ENCODE results near the gene LOXL3. TPM values are rescaled to one million over a fixed set of nuclear protein-coding genes. Genes with fewer than 3 reads are reported as not detected.

Gene LOXL3, protein sequence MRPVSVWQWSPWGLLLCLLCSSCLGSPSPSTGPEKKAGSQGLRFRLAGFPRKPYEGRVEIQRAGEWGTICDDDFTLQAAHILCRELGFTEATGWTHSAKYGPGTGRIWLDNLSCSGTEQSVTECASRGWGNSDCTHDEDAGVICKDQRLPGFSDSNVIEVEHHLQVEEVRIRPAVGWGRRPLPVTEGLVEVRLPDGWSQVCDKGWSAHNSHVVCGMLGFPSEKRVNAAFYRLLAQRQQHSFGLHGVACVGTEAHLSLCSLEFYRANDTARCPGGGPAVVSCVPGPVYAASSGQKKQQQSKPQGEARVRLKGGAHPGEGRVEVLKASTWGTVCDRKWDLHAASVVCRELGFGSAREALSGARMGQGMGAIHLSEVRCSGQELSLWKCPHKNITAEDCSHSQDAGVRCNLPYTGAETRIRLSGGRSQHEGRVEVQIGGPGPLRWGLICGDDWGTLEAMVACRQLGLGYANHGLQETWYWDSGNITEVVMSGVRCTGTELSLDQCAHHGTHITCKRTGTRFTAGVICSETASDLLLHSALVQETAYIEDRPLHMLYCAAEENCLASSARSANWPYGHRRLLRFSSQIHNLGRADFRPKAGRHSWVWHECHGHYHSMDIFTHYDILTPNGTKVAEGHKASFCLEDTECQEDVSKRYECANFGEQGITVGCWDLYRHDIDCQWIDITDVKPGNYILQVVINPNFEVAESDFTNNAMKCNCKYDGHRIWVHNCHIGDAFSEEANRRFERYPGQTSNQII
- total RNA-seq (2022; extraction: Qiagen RNA extraction; ENCODE audit: low read depth) = 0.27 to 1.1 TPM (median 0.58 TPM) in 5 replicates

DNA sequence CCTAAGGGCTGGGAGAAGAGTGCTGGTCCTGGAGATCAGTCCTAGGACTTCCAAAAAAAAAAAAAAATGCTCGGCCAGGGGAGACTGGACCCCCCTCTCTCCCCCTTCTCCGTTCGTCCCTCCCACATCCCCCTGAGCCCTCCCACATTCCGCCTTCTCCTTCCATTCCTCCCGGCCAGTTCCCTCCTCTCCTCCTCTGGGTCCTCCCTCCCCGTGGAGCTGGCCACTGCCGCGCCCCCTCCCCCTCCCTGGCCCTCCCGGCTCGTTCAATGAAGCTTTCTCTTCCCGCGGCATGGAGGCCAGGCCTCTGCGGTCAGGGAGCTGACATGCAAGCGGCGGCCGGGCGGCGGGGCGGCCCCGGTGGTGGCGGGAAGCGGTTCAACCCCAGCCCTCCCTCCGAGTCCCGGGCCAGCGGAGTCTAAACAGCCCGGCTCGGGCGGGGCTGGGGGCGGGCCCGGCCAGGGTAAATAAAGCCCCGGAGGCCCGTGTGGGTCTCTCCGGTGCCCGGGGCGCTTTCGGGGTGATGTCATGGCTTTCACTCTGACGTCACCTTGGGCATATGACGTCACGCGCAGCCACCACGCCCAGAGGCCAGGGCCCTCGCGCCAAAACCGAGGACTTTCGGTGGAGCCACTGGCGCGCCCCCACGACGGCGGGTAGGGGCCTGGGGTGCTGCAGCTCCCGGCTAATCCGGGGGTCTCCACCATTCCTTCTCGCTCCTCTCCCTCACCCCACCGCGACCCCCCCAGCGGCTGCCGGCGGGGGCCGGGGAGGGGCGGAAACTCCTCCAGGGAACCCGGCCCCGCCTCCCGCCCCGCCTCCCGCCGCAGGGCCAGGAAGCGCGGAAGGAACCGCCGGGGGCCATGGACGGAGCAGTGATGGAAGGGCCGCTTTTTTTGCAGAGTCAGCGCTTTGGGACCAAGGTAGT lies at the start of gene LOXL3, which contains the start of gene DOK1:
Gene LOXL3 (minus strand): TSS at position 51 of the 928 bp plus-strand sequence. CDS start 1,308 bp downstream, outside the sequence.
Gene DOK1 (plus strand): TSS at position 829 of the 928 bp plus-strand sequence. CDS start 35 bp downstream, at position 864.

DNA sequence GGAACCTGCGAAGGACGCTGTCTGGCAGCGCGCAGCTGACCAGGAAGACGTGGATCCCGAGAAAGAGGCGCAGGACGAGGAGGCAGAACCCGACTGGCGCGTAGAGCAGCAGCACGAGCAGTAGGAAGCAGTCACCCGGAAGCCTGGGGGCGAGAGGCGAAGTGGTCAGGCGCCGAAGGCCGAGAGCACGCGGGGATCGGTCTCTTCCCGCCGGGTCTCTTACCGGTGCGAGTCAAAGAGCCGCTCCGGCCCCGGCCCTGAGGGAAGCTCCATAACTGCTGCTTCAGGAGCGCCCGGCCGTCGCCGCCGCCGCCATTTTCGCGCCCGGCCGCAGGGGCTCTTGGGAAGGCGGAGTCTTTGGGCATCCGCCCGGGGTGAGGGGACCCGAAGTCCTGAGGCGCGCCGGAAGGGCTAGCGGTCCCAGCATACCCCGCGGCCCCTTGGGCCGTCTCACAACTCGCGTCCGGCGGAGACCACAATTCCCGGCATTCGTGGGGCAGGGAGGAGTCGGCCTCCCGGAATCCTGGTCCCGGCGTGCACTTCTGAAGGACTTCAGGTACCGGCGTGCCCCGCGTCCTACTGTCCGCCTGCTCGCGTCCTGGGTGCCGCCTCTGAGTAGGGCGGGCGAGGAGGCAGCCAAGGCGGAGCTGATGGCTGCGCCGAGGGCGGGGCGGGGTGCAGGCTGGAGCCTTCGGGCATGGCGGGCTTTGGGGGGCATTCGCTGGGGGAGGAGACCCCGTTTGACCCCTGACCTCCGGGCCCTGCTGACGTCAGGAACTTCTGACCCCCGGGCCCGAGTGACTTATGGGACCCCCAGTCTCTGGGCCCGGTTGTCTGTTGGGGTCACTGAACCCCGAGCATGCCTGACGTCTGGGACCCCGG lies 24.1 kb downstream of the LOXL3 start, which contains the start of the genes AUP1 and HTRA2:
Gene AUP1 (minus strand): TSS at position 350 of the 882 bp plus-strand sequence. CDS start 77 bp downstream, at position 273.
Gene HTRA2 (plus strand): TSS at position 577 of the 882 bp plus-strand sequence. CDS start 74 bp downstream, at position 651.

DNA sequence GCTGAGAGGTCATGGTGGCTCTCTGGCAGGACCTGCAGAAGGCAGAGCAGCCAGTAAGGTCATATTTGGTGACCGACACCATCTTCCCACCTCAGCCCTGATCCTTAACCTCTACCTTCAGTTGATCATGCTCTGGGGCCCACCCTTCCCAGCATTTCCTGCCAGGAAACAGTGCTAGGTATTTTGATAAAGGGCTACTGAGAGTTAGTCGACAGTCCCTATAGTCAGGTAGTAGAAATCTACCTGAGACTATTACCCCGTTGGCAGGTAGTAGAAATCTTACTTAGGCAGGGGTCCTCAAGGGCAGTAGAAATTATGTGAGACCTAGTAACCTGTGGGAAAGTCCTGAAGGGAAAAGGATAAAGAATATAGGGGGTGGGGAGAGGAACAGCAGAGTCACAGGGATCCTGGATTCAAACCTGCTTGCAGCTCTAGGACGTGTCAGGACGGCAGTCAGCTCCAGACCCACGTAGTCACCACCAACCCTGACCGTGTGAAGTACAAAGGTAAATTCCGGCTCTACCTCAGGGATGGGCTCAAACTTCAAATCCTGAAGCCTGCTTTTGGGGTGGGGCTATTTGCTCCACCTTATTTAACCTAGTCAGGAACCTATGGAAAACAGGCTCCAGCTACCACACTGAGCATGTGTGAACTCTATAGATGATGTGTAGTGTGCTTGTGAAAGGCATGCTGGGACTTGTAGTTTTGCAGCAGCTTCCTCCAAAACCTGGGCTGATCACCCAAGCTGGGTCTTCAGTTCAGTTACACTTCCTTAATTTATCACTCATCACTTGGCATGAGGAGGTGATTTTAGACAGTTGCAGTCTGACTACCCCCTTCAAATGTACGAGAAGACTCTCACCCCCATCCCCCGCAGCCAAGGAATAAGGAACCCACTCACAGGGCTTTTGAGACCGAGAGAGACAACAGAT lies 27.8 kb downstream of the LOXL3 start, which contains the start of gene DQX1:
Gene DQX1 (minus strand): TSS at position 515 of the 932 bp plus-strand sequence. CDS start 502 bp downstream, at position 13.

DNA sequence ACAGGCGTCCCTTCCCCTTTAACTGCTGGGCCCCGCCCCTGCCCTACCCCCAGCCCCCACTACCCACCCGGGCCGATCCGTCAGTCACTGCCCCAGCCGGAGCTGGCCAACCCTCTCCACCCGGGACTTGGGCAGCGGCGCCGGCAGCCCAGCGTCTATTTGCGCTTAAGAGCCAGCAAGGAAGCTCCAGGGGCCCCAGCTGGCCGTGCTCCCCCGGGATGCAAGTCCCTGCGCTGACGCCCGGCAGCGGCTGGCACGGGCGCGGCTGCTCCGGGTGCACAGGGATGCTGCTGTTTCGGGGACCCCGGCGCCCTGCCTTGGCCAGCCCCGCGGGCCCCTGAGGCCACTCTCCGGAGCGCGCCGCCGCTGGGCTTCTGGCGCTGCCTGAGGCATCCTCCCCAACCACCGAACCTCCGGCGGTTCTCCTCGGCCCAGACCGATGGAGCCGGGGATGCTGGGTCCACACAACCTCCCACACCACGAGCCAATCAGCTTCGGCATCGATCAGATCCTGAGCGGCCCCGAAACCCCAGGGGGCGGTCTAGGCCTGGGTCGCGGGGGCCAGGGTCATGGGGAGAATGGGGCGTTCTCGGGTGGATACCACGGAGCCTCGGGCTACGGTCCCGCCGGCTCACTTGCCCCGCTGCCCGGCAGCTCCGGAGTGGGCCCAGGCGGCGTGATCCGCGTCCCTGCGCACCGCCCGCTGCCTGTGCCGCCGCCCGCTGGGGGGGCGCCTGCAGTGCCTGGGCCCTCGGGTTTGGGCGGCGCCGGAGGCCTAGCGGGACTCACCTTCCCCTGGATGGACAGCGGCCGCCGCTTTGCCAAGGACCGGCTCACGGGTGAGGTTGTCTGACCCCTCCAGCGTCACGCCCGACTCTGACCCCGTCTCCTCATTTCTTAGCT lies 39.1 kb downstream of the LOXL3 start, which contains the start of gene TLX2:
Gene TLX2 (plus strand): TSS at position 83 of the 903 bp plus-strand sequence. CDS start 357 bp downstream, at position 440.

DNA sequence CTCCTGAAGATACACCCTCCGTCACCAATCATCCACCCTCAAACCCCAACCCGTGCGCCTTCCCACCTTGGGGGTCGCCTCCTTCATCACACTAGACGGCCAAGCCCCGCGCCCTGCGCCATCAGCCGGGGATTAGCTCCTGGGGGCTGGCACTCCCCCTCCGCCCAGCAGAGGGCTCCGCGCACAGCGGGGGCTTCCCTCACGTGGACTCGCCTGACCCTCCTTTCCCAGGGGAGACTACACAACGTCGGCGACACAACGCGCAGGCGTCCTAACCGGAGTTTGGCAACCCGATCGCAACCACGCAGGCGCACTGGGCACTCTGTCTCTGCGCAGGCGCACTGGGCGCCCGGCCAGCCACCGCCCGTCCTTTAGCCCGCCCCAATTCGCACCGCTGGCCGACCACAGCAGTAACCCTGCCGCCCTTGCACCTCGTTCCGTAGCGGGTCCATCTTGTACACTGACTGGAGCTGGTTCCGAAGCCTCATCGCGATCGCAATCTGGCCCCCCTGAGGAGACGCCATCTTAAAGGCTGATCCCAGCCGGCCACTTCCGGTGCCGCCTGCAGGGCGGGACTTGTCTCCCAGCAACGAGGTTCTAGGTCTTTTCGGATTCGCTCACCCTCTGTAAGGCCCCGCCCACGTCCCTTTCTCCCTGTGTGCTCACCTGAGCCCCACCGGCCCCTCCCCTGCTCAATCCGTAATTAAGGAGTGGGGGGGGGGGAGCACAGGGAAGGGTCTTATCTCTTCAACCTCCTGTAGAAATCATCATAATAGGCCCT lies 46.4 kb downstream of the LOXL3 start, which contains the start of gene PCGF1:
Gene PCGF1 (minus strand): TSS at position 551 of the 781 bp plus-strand sequence. CDS start 27 bp downstream, at position 524.

DNA sequence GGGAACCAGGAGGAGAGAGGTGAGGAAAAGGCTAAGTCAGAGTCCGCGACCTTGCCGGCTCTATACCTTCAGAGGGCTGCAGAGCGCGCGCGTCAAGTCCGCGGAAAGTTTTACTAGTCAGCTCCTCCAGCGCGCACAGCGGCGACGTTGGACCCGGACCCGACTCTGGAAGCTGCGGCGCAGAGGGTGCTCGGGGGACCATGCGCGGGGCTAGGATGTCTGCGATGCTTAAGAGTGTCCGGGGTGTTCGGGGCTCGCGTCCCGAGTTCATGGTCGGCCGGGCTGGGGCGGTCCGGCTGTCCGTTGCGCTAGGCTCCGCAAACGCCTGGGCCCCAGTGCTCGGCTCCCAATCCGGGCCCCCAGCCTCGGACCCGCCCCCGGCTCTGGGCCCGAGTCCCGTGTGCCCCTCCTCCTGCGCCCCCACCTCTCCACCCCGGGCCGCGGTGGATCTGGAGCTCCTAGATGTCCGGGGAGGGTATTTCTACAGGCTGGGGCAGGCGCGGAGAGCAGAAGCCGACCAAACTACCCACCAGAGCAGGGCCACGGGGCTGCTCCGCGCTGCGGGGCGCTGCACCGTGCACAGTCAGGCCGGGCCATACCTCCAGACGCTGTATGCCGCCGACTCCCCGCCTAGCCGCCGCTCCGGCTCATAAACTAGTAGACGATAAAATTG lies 54.3 kb downstream of the LOXL3 start, which contains the start of gene LBX2:
Gene LBX2 (minus strand): TSS at position 337 of the 673 bp plus-strand sequence. CDS start 66 bp downstream, at position 271.

DNA sequence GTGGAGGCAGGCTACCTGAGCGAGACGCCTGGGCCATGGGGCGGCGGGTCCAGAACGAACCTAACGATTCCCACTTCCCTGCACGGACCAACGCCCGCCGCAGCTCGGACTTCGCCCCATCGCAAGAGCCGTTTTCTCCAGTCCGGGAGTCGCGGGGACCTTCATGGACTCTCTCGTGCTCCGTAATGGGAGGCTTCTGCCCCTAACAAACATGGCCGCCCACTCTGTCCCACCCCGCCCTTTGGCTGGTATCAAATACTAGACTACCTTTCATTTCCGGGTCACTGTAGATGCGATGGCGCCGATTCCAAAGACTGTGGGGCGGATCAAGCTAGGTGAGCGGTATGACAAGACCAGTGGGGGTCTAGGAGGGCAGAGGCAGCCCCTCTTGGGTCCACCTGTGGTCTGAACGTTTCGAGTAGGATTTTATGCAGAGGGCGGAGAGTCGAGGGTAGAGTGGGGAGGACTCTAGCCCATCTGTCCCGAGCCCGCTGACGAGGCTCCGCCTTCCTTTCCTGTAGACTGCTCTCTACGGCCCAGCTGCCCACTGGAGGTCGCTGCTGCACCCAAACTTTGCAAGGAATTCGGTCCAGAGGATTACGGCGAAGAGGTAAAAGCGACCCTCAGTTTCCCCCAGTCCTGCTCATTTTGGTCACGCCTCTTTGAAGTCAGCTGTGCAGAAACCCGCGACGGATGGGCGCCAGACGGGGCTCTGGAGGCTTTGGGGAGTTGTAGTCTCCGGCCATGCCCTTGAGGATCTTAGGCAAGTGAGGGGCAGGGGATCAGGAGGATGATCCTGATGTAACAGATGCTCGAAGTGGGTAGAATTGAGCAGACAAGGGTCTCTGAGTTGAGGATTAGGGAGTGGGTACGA lies 70.7 kb downstream of the LOXL3 start, which contains the start of the genes CCDC142 and TTC31:
Gene CCDC142 (minus strand): TSS at position 198 of the 874 bp plus-strand sequence. CDS start 161 bp downstream, at position 37.
Gene TTC31 (plus strand): TSS at position 281 of the 874 bp plus-strand sequence. CDS start 15 bp downstream, at position 296.

Other genes with a start within 250 kb of the LOXL3 start
- gene SLC4A5, start 210.5 kb downstream of the LOXL3 start, total RNA-seq (2022; extraction: Qiagen RNA extraction; ENCODE audit: low read depth) = 0.11 to 0.69 TPM (median 0.63 TPM) in 5 replicates
- 107 to 172 TPM (median 149 TPM) in 5 replicates for gene DCTN1, start 173.6 kb downstream of the LOXL3 start, total RNA-seq (2022; extraction: Qiagen RNA extraction; ENCODE audit: low read depth)
- 2.1 to 3.7 TPM (median 3.0 TPM) in 5 replicates for gene C2orf81, start 132.3 kb downstream of the LOXL3 start, total RNA-seq (2022; extraction: Qiagen RNA extraction; ENCODE audit: low read depth)
- gene WDR54, start 132.2 kb downstream of the LOXL3 start, total RNA-seq (2022; extraction: Qiagen RNA extraction; ENCODE audit: low read depth) = 63.6 to 93.1 TPM (median 85.8 TPM) in 5 replicates
- 15.5 to 29.0 TPM (median 23.7 TPM) in 5 replicates for gene RTKN, start 112.0 kb downstream of the LOXL3 start, total RNA-seq (2022; extraction: Qiagen RNA extraction; ENCODE audit: low read depth)
- gene INO80B, start 98.9 kb downstream of the LOXL3 start, total RNA-seq (2022; extraction: Qiagen RNA extraction; ENCODE audit: low read depth) = 48.5 to 61.5 TPM (median 59.0 TPM) in 5 replicates
- gene WBP1, start 95.5 kb downstream of the LOXL3 start, total RNA-seq (2022; extraction: Qiagen RNA extraction; ENCODE audit: low read depth) = 43.1 to 83.5 TPM (median 81.4 TPM) in 5 replicates
- gene MOGS, start 88.6 kb downstream of the LOXL3 start, total RNA-seq (2022; extraction: Qiagen RNA extraction; ENCODE audit: low read depth) = 30.7 to 57.7 TPM (median 50.7 TPM) in 5 replicates
- gene MRPL53, start 81.3 kb downstream of the LOXL3 start, total RNA-seq (2022; extraction: Qiagen RNA extraction; ENCODE audit: low read depth) = 106 to 146 TPM (median 137 TPM) in 5 replicates
- gene CCDC142, start 70.9 kb downstream of the LOXL3 start, total RNA-seq (2022; extraction: Qiagen RNA extraction; ENCODE audit: low read depth) = 9.7 to 17.8 TPM (median 13.6 TPM) in 5 replicates
- gene TTC31, start 70.9 kb downstream of the LOXL3 start, total RNA-seq (2022; extraction: Qiagen RNA extraction; ENCODE audit: low read depth) = 13.0 to 21.2 TPM (median 16.6 TPM) in 5 replicates
- 2.2 to 4.3 TPM (median 3.3 TPM) in 5 replicates for gene LBX2, start 54.3 kb downstream of the LOXL3 start, total RNA-seq (2022; extraction: Qiagen RNA extraction; ENCODE audit: low read depth)
- 28.0 to 41.4 TPM (median 33.8 TPM) in 5 replicates for gene PCGF1, start 46.2 kb downstream of the LOXL3 start, total RNA-seq (2022; extraction: Qiagen RNA extraction; ENCODE audit: low read depth)
- gene TLX2, start 39.5 kb downstream of the LOXL3 start, total RNA-seq (2022; extraction: Qiagen RNA extraction; ENCODE audit: low read depth) = 0.15 to 0.74 TPM (median 0.21 TPM) in 5 replicates
- 0.09 to 0.49 TPM (median 0.20 TPM) in 3 of 5 replicates, not detected in the others for gene DQX1, start 27.7 kb downstream of the LOXL3 start, total RNA-seq (2022; extraction: Qiagen RNA extraction; ENCODE audit: low read depth)
- gene AUP1, start 24.2 kb downstream of the LOXL3 start, total RNA-seq (2022; extraction: Qiagen RNA extraction; ENCODE audit: low read depth) = 161 to 256 TPM (median 248 TPM) in 5 replicates
- gene HTRA2, start 24.0 kb downstream of the LOXL3 start, total RNA-seq (2022; extraction: Qiagen RNA extraction; ENCODE audit: low read depth) = 24.5 to 44.4 TPM (median 40.0 TPM) in 5 replicates
- gene DOK1, start 778 bp upstream of the LOXL3 start, total RNA-seq (2022; extraction: Qiagen RNA extraction; ENCODE audit: low read depth) = 3.9 to 6.2 TPM (median 4.7 TPM) in 5 replicates
- gene M1AP, start 94.4 kb upstream of the LOXL3 start, total RNA-seq (2022; extraction: Qiagen RNA extraction; ENCODE audit: low read depth) = not detected in 5 replicates
- 7.2 to 13.3 TPM (median 10.9 TPM) in 5 replicates for gene SEMA4F, start 100.3 kb upstream of the LOXL3 start, total RNA-seq (2022; extraction: Qiagen RNA extraction; ENCODE audit: low read depth)

Measured in A549 treated with ZK216348 at 1 μM for 4 hours (cell line).